GM18858 (cell line): ENCODE data around the gene C10orf71.

Experiments
- ATAC-seq: cut with Tn5 transposase; IDR thresholded peaks from one replicate; pipeline ENCODE4 v1.9.1; 2021; ENCODE audit not compliant: unreplicated experiment

C10orf71 gene

GRCh38 chr10:49359349-49360270, 60.6 kb downstream of the C10orf71 start:
- no peak for ATAC-seq

DNA sequence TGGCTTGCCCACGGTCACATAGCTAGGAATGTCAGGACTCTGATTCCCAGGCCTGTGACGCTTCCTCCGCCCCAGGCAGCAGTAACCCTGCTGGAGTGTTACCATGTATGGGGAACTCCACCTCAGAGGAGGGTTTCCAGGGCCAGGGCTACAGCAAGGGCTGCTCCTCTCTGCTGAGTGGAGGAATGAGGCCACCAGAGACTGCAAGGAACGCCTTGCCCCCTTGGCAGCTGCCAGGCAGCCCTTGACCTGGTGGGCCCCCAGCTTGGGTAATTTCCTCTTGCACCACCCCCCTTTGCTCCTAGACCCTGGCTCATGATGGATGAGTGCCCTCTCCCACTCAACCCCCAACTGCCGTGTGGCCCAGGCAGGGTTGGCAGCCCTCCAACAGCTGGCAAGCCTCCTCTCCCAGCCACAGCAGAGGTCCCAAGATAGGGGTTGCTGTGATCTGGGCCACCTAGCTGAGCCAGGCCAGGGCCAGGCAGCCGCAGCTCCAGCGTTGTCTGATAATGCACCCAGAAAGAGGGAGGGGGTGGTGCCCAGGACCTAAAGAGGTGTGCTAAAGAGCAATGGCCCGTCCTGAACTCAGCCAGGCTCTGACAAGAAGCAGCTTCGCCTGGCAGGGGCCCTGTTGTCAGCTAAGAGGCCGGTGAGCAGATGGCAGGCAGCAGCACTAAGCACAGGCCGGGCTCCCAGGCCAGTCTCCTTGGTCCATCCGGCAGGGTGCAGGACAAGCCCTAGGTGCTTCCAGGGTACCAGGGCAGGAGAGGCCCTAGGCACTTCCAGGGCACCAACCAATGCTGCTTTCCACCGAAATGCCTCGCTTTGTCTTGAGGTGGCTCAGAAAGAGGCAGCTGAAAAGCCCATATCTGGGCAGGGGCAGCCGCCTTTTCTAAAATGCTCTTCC, 61.6 kb downstream of the C10orf71 start:
- no peak for ATAC-seq

DNA sequence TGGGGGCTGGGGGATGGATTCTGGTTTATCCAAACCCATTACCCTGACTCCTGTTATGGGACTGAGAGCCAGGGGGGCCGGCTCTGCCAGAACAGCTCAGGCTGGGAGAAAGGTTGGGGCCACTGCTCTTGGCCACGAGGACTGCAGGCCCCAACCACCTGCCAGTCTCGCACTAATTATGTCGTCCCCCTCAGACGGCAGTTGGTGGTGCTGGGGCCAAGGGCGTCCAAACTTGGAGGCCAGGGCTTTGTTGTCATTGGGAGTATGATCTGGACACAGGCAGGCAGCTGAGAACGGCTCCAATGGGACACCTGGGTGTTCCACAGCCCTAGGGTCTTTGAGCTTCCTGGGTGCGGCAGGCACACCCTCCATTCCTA, 62.2 kb downstream of the C10orf71 start:
- no peak for ATAC-seq

- no peak for ATAC-seq
These were observed 63.0 kb downstream of the C10orf71 start for GRCh38 chr10:49361735-49362568.

DNA sequence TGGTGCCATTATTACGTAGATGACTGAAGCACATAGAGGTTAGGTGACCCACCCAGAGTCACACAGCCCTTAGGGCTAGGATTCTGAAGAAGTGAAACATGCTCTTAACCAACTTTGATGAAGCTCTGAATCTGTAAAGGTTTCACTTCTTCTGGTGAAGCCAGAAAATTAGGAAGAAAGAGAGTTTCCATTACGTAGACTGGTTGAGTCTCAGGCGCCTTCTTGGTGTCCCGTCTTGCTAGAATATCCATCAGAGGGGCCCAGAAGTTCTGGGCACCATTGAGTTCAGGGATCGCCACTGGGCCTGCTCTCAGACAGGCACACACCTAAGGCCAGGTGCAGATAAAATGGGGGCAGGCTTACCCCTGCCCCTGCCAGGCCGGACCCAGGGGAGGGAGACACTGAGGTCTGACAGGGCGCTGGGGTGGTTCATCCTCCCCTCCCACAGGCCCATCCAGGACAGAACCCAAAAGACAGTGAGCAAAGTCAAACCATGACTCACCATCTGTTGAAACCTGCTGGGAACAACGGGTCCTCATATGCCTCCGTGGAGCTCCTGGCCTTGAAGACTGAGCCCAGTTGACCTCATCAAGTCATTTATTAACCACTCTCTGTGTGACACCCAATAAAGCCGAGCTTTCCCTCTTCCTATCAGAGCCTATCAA, 63.8 kb downstream of the C10orf71 start:
- peak; percentile 96 for ATAC-seq

GRCh38 chr10:49363309-49364031, 64.5 kb downstream of the C10orf71 start:
- no peak for ATAC-seq

DNA sequence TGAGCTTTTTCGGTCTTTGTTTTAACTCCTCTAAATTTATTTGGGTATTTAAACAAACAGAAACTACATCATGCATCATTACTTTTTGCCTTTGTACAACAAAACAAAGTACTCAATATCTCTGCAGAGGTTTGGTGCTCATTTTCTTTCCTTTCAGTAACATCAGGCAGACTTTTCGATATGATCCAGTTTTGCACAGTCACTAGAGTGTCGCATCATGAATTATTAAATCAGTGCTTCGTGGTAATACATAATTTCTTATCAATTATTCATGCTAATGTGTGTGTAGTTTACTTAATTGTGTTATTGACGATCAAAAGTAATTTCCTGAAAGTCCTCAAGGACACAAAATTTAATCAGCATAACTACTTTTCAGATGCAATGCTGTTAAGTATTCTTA, 65.1 kb downstream of the C10orf71 start:
- ATAC-seq, result no peak

GRCh38 chr10:49364747-49365146, 65.8 kb downstream of the C10orf71 start:
- ATAC-seq, result no peak

DNA sequence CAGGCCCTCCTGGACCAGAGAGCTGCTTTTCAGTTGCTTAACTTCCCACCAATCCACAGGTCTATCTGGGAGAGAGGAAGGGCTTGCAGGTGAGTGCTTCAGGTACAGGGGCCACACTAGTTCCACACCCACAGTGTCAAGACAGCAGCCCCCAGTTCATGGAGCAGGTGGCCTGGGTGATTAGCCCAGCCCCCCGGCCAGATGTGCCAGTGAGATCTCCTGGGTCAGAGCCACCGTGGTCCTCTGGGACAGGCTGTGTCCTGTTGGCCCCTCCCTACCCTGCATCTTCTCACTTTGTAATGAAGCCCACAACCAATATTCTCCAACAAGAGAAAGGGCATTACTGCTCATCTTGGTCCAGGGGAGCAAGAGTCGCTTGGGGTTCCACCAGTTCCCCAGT, 66.3 kb downstream of the C10orf71 start:
- no peak for ATAC-seq

GRCh38 chr10:49365675-49366415, 66.9 kb downstream of the C10orf71 start:
- ATAC-seq, result no peak

- ATAC-seq, result no peak
These were observed 67.5 kb downstream of the C10orf71 start for GRCh38 chr10:49366460-49366859.

DNA sequence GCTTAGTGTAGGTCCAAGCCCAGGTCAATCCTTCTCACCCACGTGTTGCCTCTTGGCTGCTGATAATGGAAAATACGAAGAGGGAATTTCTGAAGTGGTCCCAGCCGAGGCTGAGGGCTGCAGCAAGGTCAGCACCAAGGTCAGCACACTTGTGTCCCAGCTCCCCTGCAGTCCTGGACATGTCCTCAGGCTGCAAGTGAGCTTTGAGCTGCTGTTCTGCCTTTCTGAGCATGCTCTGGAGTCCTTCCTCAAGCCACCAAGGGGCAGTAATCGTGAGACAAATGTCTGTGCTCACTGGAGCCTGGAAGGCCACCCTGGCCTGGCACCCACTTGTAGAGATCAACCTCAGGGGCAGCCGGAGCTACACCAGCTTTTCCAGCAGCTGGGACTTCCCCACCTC, 68.6 kb downstream of the C10orf71 start:
- no peak for ATAC-seq

- no peak for ATAC-seq
These were observed 69.3 kb downstream of the C10orf71 start for GRCh38 chr10:49368256-49368655.

GRCh38 chr10:49369216-49370162, 70.5 kb downstream of the C10orf71 start:
- ATAC-seq, result no peak

GRCh38 chr10:49370326-49371100, 71.5 kb downstream of the C10orf71 start:
- no peak for ATAC-seq

GRCh38 chr10:49371967-49372366, 73.0 kb downstream of the C10orf71 start:
- ATAC-seq, result no peak

DNA sequence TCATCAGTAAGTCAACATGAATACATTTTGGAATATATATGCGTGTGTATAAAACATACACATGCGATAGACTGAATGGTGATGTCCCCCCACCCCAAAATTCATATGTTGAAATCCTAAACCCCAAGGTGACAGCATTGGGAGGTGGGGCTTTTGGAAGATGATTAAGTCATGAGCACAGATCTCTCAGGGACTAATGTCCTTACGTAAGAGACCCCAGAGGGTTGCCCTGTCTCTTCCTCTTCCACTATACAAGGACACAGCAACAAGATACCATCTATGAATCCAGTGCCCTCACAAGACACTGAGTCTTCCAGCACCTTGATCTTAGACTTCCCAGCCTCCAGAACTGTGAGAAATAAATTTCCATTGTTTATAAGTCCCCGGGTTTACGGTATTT, 74.4 kb downstream of the C10orf71 start:
- no peak for ATAC-seq
